ENCODE results near the gene C2orf42. TPM values are rescaled to one million over a fixed set of nuclear protein-coding genes. Genes with fewer than 3 reads are reported as not detected.
"Not testable (repeated sequence)": the region's sequence is repeated elsewhere in the genome, so short reads cannot be mapped to it uniquely, and the experiment has no call there.

The C2orf42 gene
- total RNA-seq, 4 donors from 2014 or later: 14.4 to 18.6 (median 16.1) TPM

- Histone ChIP-seq H3K4me3 (no peak overlapping the region), H3K9me3 (no peaks in the 10 kb centered on the region), H3K27ac (no peak overlapping the region), H3K4me1 (no peaks in the 10 kb centered on the region), H3K36me3 (peaks cover 0 to 68% (median 0%) of the 10 kb centered on the region in 3 donors), H3K27me3 (no peaks in the 10 kb centered on the region)
- TF ChIP-seq EP300 (IDR thresholded peaks at IDR 0.05) (no peak), POLR2A (IDR thresholded peaks at IDR 0.05) (no peak), CTCF (IDR thresholded peaks at IDR 0.05) (no peak)
- no peak for DNase-seq (ENCODE audit: low spot score in 2 of 2)
- 88% methylated on average over 16 of the region's 16 CpGs for WGBS, 2 donors
These were observed 9.4 kb downstream of the C2orf42 start for GRCh38 chr2:70181363-70181956.

- no peaks in the 10 kb centered on the region for H3K9me3 ChIP-seq
- H3K4me3 ChIP-seq: no peak overlapping the region
- TF ChIP-seq POLR2A (IDR thresholded peaks at IDR 0.05) (no peak), EP300 (IDR thresholded peaks at IDR 0.05) (no peak), CTCF (IDR thresholded peaks at IDR 0.05) (no peak)
- no peak for DNase-seq (ENCODE audit: low spot score in 2 of 2)
- H3K4me1 ChIP-seq: no peaks in the 10 kb centered on the region
- 91 to 94% methylated on average over 8 of the region's 8 CpGs for WGBS, 2 donors
- peaks cover 0 to 100% (median 4%) of the 10 kb centered on the region in 3 donors for H3K36me3 ChIP-seq
- H3K27me3 ChIP-seq: no peaks in the 10 kb centered on the region
- no peak overlapping the region for H3K27ac ChIP-seq
These were observed 17.3 kb downstream of the C2orf42 start for GRCh38 chr2:70173520-70173919.

- DNase-seq (ENCODE audit: low spot score in 2 of 2); H3K9me3 ChIP-seq; H3K4me1 ChIP-seq; H3K27me3 ChIP-seq; H3K4me3 ChIP-seq; H3K27ac ChIP-seq: not testable (repeated sequence)
- H3K36me3 ChIP-seq: peaks cover 0 to 100% (median 8%) of the 10 kb centered on the region in 3 donors
- WGBS, 2 donors: 96 to 97% methylated on average over 11 of the region's 11 CpGs
These were observed 21.1 kb downstream of the C2orf42 start for GRCh38 chr2:70169654-70170245.

- Histone ChIP-seq H3K4me1 (no peaks in the 10 kb centered on the region), H3K36me3 (peaks cover 0 to 99% (median 0%) of the 10 kb centered on the region in 3 donors), H3K9me3 (no peaks in the 10 kb centered on the region), H3K4me3 (no peak overlapping the region), H3K27ac (no peak overlapping the region), H3K27me3 (no peaks in the 10 kb centered on the region)
- TF ChIP-seq EP300 (IDR thresholded peaks at IDR 0.05): no peak
- TF ChIP-seq CTCF (IDR thresholded peaks at IDR 0.05): no peak
- TF ChIP-seq POLR2A (IDR thresholded peaks at IDR 0.05): no peak
- 76 to 82% methylated on average over 2 of the region's 2 CpGs for WGBS, 2 donors
- DNase-seq (ENCODE audit: low spot score in 2 of 2): no peak
These were observed 29.7 kb downstream of the C2orf42 start for GRCh38 chr2:70161069-70161534.

- Histone ChIP-seq H3K4me1 (no peaks in the 10 kb centered on the region), H3K36me3 (peaks cover 0 to 99% (median 0%) of the 10 kb centered on the region in 3 donors), H3K9me3 (no peaks in the 10 kb centered on the region), H3K27me3 (no peaks in the 10 kb centered on the region), H3K27ac (no peak overlapping the region), H3K4me3 (no peak overlapping the region)
- TF ChIP-seq EP300 (IDR thresholded peaks at IDR 0.05) (no peak), POLR2A (IDR thresholded peaks at IDR 0.05) (no peak), CTCF (IDR thresholded peaks at IDR 0.05) (no peak)
- 86 to 87% methylated on average over 6 of the region's 6 CpGs for whole genome bisulfite sequencing, 2 donors
- no peak for DNase-seq (ENCODE audit: low spot score in 2 of 2)
These were observed 30.3 kb downstream of the C2orf42 start for GRCh38 chr2:70160545-70160944.

GRCh38 chr2:70149130-70149686, 41.6 kb downstream of the C2orf42 start:
- H3K9me3 ChIP-seq; H3K4me1 ChIP-seq; DNase-seq (ENCODE audit: low spot score in 2 of 2); H3K4me3 ChIP-seq; H3K27ac ChIP-seq; H3K27me3 ChIP-seq: not testable (repeated sequence)
- WGBS, 2 donors: 77 to 79% methylated on average over 19 of the region's 19 CpGs
- peaks cover 0 to 38% (median 0%) of the 10 kb centered on the region in 3 donors for H3K36me3 ChIP-seq

GRCh38 chr2:70148211-70148760, 42.5 kb downstream of the C2orf42 start:
- DNase-seq (ENCODE audit: low spot score in 2 of 2); H3K4me1 ChIP-seq; H3K27me3 ChIP-seq; H3K27ac ChIP-seq; H3K9me3 ChIP-seq; H3K4me3 ChIP-seq: not testable (repeated sequence)
- peaks cover 0 to 38% (median 0%) of the 10 kb centered on the region in 3 donors for H3K36me3 ChIP-seq
- 91 to 94% methylated on average over 24 to 25 of the region's 25 CpGs for WGBS, 2 donors
